ENCODE results near the gene ADI1.

Gene ADI1, protein sequence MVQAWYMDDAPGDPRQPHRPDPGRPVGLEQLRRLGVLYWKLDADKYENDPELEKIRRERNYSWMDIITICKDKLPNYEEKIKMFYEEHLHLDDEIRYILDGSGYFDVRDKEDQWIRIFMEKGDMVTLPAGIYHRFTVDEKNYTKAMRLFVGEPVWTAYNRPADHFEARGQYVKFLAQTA

DNA sequence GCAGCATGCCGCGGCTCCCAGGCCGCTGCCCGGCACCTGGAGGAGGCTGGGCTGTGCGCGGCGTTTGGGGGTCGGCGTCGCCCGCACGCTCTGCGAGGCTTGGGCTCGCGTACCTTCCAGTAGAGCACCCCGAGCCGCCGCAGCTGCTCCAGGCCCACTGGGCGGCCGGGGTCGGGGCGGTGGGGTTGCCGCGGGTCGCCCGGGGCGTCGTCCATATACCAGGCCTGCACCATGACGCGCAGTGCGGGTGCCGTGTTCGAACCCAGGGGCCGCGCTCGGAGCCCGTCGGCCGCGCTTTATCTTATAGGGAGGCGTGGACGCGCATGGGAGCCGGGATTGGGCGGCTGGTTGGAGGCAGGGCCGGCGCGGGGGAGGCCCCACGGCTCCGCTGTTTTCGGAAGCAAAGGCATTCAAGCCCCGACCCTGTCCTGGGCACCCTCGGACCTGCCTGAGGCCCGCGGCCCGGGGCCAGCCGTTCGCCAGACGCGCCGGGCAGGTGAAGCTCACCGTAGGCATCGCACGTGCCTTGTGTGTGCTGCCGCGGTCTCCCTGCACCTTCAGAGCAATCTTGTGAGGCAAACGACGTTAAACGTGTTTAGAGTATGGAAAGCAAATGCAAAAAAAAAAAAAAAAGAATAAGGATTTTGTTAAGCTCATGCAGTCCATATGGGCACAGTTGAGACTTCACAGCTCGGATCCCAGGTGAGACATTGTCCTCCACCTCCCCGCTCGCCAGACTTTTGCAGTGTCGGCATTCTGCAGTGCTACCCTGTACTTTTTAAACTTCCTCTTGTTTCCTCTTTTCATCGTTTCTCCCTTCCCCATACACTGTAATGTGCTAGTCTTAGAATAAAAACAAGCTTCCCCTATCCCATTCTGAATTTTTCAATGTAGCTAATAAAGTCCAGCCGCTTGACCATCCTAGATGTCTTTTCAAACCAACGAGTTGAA, at the start of gene ADI1:
Gene ADI1, minus strand, starts transcription at position 277 of the 951 bp plus-strand sequence. Its CDS starts 44 bp downstream, at position 233.
- DNase-seq: no peak

DNA sequence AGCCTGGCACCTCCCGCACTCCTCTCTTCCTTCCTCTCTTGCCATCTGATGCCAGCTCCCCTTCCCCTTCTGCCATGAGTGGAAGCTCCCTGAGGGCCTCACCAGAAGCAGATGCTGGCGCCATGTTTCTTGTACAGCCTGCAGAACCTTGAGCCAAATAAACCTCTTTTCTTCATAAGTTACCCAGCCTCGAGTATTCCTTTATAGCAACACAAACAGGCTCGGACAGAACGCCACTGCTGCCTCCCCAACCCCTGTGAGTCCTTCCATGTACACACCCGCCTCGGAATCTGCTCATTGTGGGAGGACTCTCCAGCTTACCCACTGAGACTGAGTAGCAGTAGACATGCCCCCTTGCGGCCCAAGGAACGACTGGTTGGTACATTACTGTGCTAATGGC, 47.5 kb upstream of the ADI1 start:
- no peak for DNase-seq

DNA sequence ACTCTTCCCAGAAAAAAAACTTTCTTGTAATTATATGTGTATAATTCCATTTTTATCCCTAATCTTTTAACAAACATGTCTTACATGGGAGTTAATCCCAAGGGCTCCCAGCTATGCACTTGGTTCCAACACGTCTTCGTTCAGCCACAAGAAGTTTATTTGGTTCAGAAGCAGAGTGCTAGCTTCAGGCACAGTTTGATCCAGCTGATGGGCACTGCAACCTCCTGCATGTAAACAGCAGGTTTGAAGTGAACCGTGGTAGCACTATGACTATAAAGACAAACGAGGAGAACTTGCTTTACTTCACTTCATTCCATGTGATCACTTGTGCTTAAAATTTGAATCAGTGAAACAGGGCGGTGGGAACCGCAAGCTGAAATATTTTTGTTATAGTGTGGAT, 45.8 kb upstream of the ADI1 start:
- DNase-seq: no peak

DNA sequence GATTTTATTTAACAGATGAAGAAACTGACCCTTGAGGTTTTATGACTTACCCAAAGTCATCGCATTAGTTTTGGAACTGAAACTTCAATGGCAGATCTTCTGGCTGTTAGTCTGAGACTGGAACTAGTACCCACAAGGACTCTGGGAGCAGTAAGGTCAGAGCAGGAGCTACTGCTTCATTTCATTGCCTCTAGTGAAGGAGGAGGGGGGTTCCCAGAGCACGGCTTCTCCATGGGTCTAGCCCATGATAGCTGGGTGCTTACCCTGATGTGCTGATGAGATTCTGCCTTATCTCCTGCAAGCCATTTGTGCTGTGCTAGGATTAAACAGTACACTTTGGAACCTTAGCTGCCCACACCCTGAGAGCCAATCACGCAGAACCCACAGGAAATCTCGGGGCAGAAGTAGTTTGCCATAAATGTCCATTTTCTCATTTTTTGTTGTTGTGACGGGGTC, 44.2 kb upstream of the ADI1 start:
- no peak for DNase-seq

DNA sequence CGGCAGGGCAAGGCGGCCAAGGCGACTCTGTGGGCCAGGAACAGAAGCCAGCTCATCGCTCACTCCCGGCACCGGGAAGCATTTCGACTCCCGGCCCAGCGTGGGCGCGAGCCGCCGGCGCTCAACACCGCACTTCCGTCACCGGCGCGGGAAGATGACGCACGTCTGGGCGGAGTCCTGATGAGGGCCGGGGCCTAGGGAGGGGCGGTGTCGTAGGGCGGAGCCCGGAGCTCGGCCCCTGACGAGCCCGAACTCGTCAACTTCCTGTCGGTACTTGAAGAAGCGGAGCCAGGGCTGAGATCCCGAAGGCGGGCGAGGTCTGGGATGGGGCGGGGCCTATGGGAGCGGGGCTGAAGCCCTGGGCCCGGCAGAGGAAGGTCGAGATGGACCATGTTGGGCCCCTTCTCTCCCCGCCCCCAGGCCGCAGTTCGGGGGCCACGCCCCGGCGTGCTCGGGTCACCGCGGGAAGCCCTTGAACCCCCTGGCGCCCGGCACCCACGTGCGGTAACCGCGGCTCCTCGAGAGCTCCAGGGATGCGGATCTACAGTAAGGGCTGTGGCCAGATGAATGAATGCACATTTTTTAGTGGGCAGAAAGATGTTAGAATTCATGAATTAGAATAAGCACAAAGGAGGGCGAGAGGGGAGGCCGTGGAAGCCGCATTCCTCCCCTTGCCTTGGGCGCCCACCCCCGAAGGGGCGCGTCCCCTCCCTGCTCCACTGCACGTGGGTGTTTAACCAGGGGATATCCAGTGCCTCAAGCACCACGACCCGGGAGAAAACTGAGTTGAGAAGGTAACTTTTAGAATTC, 39.1 kb upstream of the ADI1 start, which contains the start of gene RNASEH1:
Gene RNASEH1, minus strand, starts transcription at position 129 of the 810 bp plus-strand sequence. Its CDS starts 73 bp downstream, at position 56.
- DNase-seq: peak; percentile 88

DNA sequence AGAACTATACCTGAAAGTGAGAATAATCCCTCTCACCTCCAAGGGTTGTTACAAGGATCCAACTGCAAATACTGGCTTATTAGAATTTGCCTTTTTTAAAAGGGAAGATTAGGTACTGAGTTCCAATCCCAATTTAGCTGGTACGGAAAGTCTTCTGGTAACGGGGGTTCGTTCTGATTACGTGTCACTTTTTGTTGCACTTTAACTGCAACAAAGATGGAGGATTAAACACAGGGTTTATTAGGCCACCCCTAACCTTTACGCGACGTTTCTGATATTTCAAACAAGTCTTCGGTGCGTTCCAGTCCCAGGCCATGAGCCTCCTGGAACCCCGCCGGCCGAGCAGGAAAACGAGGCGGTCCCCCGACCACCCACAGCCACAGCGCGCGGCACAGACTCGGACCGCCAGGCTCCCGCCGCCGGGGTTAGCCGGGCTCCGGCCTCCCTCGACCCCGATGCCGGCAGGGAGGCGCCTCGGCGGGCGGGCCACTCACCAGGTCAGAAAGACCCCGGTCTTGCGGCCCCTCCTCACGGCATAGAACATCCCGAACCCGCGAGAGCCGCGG, 38.4 kb upstream of the ADI1 start:
- DNase-seq: no peak

DNA sequence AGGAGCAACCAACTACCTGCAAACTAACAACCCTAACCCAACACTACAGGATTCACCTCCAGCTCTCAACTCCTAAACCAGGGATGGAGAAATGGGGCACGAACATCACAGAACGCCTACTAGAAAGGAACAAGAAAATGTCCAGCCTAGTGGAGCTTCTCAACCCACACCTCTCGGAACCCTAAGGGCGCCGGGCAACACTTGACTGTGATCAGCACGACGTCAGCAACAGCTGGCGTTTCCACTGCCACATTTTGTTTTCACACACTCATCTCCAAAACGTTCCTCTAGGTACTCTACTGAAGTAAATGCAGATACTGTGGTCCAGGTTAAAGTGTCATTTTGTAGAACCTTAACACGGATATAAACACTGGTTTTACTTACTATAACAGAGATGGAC, 34.6 kb upstream of the ADI1 start:
- DNase-seq: no peak

DNA sequence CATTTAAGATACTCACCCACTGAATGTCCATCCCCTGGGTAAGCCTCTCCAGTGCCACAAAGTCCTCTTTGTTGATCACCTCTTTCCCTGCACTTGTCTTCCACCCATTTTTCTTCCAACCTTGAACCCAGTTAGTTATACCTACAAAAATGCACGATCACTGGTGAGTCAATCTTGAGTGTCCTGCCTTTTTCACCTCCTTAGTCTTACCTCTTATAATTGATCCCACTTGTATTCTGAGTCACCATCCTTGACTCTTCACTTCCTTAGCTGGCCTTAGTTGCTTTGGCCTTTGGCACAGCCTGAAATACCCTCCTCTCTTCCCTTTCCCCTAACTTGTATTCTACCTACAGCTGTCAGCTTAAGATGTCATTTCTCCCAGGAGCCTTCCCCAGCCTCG, 28.6 kb upstream of the ADI1 start:
- DNase-seq: no peak

DNA sequence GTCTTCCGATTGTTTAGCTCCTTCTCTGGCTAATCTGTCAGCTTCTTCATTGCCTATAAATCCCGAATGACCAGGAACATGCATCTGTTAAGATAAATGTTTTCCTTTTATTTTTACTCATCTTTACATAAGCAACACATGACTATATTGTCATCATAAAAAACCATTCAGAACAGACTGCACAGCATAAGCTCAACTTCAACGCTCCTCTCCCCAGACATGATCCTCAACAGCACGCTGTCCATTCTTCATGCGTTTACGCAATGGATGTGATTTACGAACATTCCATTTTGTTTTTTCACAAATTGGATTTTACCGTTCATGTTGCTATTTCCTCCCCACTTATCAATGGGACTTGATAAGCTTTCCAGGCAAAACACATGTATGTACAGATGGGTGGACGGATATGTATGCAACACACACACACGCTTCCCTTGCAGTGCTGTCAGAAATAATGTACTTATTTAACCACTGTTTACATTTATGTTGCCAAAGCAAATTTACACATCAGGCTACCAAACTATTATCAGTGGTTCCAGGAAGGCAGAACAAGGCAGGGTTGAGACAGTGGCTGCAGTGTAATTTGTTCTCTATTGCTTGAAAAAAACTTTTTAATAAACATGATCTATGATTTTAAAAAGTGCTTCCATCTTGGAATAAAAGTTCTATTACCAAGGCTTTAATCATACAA, 26.6 kb upstream of the ADI1 start:
- no peak for DNase-seq

DNA sequence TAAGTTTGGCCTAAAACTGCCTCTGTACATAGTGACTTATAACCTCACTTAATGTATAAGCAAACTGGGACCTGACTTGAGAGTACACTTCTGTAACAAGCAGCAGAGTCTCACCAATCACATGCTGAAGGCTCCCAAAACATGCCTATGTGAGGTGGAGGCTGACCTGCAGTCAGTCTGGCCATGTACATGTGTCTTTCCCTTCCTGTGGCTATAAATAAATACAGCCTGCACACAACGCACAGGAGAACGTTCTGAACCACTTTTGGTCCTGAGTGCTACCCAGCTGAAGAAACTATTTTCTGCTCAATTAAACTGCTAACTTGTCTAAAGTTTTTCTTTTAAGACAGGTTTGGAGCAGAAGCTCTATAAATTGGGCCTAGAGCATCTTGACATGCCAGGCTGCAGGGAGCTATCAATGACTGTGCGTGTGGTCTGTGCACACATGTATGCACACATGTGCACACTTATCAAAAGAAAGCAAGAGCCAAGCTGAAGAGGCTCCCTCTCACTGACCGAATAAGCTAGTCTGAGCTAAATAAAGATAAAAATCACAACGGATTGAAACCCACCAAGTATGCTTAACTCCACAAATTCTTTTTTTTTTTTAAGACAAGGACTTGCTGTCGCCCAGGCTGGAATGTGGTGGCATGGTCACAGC, 23.8 kb upstream of the ADI1 start:
- no peak for DNase-seq

DNA sequence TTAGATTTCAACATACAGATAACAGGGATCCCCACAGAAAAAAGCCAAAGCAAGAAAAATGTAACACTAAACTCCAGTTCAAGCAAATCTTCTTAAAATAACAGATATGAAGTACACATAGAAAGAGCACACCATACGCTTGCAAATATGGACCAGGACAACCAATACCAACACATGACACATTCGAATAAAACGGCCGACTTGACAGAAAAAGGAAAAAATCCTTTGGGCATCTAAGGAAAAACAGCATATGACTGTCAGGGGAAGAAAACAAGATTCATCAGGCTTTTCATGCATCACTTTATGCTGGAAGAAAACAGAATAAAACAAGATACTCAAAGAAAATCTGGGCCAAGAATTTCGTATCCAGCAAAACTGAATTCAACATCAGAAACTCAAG, 22.8 kb upstream of the ADI1 start:
- DNase-seq: no peak

DNA sequence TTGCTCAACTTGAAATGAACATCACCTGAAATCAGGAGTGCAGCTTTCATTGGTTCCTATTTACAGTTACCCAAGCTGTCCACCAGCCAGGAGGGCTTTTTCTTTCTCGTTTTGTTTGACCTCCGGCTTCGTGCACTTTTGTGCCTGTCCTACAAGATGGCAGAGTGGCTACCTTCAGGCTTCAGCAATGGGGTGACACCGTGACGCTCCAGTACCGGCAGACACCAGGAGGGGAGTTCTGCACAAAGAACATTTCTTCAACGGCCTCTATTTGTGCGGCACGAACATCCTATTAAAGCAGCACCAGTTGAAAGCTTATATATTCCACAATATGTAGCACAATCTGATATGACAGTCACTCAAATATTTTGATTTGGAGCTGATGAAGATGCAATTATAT, 20.5 kb upstream of the ADI1 start:
- no peak for DNase-seq

DNA sequence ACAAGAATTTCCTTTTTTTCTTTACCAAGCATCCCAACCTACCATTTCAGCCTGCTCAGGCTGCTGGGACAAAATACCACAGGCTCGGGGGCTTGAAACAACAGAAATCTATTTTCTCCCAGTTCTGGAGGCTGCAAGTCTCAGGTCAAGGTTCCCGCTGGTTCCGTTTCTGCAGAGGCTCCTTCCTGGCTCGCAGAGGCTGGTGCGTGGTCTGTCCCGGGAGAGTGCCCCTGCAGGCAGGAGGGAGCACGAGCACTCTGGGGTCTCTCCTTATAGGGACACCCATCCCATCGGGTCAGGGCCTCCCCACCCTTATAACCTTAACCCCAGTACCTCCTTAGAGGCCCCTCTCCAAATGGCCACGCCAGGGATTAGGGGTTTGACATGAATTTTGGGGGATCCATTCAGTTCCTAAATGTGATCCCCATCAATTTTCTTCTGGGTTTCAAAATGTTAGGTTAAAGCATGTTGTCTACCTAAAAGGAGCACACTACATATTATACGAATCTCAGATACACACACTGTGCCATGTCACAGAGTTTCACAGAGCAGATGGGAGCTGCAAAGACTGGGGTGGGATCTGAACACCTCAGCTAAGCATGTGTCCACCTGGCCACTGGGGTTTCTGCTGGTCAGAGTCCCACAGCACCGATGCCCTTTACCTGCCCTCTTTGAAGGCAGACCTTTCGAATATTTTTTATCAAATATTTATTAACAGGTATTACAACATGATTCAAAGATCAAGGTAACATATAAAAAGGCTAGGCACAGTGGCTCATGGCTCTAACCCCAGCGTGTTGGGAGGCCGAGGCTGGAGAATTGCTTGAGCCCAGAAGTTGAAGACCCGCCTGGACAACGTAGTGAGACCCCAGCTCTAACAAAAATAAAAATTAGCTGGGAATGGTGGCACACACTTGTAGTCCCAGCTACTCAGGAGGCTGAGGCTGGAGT, 17.6 kb upstream of the ADI1 start:
- DNase-seq: no peak

DNA sequence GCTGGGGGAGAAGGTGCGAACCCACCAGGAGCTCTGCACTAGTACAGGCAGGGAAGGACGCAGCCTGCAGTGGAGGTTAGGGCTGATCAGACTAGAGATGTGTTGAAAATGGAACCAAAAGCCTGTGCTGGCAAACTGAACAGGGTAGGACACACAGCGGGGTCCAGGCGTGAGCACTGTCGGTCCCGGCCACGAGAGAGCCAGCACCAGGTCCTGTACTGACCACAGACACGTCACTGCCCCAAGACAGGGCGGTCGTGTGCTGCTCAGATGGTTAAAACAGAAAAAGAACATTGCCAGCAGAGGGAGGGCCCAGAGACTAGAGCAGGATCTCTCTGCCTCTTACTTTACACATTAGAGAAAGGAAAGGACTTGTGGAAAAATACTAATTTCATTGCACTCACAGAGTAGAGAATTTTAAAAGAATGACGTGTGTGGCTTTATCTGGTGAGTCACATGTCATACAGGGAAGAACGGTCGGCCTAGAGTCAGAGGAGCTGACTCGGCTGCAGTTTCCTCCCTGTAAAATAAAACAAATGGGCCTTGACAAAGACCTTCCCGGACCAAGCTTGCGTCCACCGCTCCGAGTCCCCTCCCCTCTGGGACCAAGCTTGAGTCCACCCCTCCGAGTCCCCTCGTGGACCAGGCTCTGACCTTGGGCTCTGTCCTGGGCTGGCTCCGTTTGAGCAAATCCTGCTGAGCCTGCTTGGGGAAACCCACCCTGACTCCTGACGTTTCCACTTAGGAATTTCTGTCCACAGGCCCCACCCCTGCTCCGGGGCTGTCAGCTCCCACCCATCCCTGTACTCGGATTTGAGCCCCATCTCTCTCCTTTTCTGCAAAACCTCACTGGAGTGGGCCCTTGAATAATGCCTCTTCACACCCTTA, 16.7 kb upstream of the ADI1 start:
- DNase-seq: no peak

DNA sequence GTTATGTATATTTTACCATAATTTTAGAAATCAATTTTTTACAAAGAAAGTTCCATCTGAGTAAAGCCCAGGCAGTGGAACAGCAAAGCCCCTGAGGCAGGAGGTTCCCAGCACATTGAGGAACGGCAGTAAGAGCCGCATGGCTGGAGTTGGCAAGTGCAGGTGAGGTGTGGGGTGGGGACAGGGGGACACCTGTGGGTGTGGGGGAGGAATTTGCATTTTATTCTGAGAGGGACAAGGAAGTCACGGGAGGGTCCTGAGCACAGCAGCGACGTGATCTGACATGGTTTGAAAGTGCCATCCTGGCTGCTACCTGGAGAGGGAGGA, 16.1 kb upstream of the ADI1 start:
- DNase-seq: no peak

DNA sequence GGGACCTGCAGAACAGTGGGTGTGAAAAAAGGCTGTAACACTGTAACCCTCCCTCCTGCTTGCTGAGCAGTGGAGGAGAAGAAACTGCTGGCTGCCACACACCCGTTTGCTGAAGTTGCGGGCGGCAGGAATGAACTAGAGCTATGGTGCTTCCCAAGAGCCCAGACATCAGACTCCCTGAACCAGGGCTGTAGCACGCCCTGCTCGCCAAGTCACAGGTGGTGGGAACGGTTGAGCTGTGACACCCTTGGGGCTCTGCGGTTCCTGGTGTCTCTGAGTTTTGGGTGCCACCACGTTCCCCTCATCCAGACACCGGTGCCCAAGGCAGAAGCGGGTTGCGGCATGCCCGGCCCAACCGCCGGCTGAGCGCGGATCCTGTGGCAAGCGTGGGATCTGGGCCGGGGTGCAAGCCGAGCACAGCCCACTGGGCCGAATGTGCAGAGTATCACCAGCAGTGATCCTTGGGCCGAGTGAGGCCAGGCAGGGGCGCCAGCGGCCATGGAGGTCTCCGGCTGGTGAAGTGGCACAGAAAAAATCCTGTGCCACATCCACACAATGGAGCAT, 15.0 kb upstream of the ADI1 start:
- DNase-seq: no peak

DNA sequence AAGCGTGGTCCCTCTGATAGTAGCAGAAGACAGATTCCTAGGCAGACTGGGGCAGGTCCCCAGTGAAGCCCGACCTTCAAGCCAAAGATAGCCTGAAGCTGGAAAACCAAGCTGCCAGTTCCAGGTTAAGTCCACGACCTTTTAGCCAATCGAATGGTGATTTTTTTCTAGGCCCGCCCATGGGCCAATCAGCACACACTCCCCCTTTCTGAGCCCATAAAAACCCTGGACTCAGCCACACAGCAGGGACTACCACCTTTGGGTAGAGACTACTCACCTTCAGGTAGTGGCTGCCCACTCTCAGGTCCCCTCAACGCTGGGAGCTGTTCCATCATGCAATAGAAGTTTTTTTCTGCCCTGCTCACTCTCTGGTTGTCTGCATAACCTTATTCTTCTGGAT, 14.5 kb upstream of the ADI1 start:
- DNase-seq: no peak

DNA sequence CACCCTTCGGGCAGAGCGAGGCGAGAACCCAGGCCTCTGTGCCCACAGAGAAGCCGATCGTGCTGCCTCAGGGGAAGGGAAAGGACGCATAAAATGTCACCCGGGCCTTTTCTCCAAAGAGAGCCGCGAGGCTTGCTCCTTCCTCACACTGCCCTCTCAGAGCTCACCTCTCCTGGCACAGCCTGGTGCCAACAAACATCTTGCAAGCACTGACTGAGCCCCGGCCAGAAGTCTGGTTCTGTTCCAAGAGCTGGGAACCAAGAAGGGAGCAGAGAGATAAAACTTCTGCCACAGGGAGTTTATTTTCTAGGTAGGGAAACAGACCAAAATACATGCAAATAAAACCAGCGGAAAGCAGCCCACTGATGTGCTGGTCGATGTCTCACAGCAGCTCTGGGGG, 13.6 kb upstream of the ADI1 start:
- no peak for DNase-seq

DNA sequence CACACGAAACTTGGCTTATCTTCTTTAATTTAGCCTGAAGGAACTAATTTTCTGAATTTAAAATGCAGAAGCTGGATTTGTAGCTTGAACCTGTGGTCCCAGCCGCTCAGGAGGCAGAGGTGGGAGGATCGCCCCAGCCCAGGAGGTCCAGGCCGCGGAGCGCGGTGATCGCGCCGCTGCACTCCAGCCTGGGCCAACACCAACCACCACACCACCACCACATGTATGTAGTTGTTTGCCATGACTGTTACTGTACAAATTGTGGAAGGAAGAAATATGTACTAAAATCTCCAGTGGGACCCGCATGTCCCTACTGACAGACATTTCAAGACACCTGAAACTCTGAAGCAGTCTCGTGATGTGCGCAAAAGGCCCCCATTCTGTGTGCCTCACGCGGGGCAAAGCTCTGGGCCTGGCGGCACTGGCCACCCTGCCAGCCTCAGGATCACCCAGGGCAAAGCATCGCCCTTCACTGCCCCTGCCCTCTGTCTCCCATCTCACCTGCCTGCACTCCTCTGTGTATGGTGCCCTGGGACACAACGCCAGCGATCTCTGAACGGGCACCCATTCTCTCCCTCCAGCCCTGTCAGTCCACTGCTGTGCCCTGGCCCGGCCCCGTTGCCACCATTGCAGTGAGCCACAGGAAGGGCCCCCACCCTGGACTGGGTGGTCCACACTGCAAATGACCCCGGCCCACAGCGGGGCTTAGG, 10.1 kb upstream of the ADI1 start:
- DNase-seq: no peak
